ENCODE results near the gene AMZ1.
"Not testable (repeated sequence)": the region's sequence is repeated elsewhere in the genome, so short reads cannot be mapped to it uniquely, and the experiment has no call there.

The AMZ1 gene

DNA sequence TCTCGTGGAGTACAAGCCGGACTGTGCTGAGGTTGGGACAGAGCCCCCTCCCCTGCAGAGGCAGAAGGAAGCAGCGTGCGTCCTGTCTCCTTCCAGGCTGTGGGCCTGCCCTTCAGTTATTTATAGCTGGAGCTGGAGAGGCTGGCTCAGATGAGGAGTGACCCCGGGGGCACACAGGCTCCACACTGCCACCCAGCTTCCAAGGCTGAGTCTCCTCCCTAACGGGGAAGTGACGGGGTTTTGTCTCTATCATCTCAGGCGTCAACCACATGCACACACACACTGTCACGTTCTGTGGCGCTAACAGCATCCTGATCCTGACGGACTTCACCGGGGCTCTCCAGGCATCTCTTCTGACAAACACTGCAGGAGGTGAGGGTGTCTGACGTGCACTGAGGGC, 25.4 kb downstream of the AMZ1 start:
- DNase-seq (ENCODE audit: low spot score), result no peak

DNA sequence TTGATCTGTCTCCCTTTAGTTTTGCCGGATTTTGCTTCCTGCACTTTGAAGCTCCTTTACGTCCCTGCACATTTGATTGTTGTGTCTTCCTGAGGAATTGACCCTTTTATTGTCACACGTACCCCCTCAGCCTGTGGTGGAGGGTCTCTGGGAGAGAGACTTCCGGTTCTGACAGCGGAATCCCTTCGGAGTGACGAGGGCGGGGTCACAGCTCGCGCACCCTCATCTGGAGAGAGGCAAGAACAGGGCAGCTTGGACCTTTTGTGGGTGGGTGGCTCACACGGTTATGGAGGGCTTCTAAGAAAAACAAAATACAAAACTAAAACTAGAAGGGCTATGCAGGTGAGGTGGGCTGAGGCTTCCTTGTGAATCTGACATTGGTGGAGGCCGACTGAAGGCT, 26.0 kb downstream of the AMZ1 start:
- no peak for DNase-seq (ENCODE audit: low spot score)

DNA sequence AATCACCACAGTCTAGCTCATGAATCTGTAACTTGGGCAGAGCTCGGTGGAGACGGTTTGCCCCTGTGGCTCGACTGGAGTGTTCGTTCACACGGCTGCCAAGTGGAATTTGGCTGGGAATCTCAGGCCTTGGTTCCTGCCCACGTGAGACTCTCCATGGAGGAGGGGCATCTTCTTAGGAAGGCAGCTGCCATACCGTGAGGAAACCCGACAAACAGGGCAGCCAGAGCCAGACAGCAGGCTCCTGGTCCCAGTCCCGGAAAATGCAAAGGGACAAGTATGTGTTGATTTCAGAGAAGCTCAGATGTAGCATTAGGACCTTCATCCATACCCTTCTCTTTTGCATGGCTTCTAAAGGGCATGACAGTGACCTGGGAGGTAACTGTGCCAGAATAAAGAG, 26.6 kb downstream of the AMZ1 start:
- DNase-seq (ENCODE audit: low spot score), result peak; percentile 30

DNA sequence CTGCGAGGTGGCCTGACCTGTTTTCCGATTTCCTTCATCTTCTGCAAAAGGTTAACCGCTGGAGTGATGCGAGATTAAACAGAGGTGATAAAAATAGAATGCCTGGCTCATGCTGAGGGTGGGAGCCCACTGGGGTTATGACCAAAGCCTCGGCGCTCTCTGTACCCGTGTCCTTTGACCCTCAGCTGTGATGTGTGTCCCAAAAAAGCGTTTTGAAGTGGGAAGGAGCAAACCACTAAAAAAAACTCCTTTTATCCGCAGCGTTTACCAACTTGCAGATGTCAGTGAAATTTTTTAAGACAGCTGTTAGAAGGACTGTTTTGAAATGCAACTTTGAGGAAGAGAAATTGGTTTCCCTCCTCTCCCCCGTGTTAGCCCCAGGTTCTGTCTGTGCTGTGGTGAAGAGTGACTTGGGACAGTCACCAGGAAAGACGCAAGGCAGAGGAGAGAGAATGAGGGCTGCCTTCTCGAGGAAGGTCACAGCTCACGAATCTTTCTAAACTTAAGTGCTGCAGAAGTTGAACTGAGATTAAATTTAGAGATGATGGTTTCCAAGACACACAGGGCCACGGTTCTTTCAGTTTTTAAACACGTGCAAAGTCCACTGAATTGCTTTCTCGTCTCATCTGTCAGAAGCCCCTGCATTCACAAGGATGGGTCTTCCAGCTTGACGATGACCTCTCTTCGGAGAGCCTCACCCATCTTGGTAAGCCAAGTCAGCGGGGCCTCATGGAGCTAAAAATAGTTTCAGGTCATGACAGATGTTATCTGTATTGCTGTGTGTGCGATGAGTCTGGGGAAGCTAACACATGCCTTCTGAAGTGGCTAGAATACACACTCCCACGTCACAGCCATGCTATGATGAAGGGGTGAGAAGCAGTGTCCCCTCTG, 27.6 kb downstream of the AMZ1 start:
- DNase-seq (ENCODE audit: low spot score), result no peak

DNA sequence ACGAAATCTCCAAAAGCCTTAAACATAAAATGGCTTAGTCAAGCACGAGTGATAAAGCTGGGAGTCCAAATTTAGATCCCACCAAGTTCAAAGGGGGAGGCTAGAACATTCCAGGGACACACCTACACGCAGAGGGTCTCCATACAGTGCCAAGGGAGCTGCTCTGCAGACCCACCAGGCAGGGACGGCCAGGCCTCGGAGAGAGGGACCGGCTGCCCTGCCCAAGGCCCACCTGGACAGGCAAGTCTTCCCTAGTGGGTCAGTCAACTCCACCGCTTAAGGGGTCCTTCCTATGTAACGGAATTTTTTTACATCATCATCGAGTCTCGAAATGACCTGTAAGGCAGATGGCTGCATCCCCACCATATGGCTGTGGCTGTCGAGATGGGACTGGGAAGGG, 28.5 kb downstream of the AMZ1 start:
- DNase-seq (ENCODE audit: low spot score), result no peak

DNA sequence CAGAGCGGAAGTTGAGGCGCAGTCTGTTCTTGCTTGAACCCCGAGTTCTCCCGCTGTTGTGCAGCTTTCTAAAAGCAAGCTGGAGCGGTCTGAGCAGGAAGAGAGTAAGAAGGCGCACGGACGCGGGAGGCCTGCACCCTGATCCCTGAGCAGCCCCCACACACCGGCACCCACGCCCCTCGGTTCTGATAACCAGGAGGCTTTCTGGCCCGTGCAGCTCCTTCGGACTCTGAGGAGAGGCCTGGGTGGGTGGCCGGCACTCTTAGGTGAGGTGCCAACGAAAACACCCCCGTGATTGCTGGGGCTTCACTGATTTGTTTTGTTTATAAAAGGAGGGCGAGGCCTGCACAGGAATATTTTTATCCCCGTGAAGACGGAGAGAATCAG, 28.9 kb downstream of the AMZ1 start:
- no peak for DNase-seq (ENCODE audit: low spot score)

DNA sequence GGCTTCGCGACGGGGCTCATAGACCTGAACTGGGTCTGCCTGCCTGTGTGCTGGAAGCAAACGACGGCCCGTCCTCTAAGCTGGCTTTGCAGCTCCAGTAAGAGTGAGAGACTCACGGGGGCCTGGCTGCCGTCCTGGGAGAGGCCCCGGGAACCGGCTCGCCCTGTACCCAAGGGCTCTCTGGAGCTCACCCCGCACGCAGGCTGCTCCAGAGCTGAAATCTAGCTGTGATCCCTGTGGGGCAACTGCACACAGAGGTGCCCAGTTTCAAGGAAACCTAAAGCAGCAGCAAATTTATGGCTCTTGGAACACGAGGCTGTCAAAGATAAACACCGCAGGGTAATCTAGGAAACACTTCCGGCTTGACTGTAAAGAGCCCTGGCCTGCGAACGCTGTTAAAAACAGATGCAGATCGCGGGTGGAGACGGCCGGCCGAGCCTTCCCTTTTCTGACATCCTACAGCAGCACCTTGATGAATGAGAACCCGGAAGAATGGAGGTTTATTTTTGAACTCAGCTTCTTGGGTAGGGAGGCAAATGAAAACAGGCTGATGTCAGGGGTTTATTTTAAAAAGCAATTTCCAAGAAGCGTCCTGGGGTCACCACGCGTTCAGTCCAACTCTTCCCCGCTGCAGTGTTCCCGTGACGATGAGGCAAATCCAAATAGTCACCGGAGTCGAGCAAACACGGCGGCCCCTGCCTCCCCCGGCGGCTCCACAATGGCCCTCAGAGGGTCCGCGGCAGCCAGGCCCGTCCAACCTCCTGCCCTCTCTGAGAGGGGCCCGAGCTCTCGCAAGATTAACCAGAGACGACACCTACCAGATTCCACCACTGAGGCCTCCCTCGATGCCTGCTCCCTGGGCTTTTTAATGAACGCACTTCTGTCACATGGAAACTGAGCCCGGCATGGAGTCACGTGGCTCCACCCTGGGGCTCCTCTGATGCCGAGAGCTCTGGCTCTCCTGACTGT, 29.6 kb downstream of the AMZ1 start:
- no peak for DNase-seq (ENCODE audit: low spot score)

DNA sequence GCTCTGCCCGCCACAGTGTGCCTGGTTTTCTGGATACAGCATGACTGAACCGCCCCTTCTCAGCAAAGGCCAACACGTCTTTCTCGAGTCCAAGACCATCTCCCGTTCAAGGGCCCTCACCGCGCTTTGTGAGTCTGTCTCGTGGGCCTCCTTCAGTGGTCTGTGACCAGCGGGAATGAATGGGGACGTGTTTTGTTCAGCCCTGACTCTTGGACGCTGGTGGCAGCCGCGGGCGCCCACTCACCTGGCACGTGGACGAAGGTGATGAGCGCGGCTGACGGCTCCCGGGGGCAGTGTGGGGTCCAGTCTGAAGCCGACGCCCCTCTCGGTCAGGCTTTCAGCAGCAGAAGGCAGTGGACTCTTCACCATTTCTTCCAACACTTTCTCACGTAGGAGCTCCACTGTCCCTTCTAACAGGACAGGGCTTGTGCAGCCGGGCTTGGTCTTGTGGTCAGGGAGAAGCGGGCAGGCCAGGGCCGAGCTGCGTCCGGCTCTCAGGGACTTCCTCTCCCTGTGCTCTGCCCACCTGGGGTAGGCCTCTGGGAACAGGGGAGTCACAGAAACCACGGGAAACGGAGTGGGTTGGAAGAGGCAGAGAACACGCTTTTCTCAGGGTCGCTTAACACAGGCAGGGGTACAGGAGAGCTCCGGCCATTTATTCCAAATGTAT, 30.4 kb downstream of the AMZ1 start:
- DNase-seq (ENCODE audit: low spot score), result no peak

DNA sequence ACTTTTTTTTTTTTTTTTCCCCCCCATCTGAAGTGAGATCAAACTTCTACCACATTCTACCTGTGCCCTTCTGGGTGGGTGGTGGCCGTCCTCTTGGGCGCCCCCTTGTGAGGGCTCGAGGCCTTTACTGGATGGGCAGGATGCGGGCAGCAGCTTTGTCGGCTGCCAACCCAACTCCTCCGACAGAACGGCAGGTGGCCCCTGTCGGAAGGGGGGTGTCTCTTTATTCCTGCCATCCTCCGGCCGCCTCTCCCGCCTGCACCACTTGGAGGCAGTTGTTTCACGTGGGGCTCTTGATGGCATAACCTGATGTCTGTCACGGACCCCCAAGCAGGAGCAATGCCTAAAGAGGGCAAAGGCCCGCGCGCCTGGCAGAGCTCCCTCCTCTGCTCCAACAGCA, 31.0 kb downstream of the AMZ1 start:
- no peak for DNase-seq (ENCODE audit: low spot score)

DNA sequence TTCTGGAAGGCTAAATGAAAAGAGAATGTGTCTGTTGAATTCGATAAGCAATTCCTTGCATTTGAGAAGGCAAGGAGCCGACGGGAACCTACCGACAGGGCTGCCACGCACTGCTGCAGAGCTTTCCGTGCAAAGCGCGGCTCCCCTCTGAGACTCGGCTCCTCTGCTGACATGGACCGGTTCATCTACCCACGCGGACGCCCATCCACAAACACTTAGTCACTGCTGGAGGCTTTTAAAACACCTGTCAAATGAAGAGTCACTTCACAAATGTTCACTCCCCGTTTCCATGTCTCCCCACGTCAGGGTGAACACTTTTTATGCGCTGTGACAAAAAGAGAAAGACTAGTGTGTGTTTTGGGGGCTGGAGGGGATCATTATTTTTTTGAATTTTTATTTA, 32.0 kb downstream of the AMZ1 start:
- no peak for DNase-seq (ENCODE audit: low spot score)

DNA sequence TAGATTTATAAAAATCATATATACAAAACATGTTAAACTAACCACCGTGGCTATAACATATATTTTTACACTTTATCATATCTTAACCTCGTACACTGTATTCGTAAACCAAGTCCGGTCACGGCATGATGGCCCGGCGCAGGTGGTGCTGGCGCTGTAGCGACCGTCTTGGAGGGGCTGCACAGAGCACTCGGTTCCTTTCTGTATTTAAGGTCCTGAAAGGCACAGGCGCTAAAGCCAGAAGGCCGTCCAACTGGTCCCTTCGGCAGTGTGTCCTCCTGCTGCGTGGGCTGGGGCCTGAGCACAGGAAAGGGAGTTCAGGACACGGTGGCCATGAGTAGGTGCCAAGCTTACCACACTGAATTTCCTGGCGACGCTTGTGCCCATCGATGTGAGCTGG, 33.8 kb downstream of the AMZ1 start:
- DNase-seq (ENCODE audit: low spot score), result no peak

DNA sequence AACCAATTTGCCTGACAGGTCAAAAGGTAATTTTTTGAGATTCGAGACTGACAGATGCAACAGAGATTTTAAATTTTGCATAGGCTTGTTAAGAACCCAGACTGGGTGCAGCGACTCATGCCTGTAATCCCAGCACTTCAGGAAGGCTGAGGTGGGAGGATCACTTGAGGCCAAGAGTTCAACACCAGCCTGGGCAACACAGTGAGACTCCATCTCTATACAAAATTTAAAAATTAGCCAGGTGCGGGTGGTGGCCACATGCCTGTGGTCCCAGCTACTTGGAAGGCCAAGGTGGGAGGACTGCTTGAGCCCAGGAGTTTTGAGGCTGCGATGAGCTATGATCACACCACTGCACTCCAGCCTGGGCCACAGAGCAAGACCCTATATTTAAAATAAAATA, 34.6 kb downstream of the AMZ1 start:
- DNase-seq (ENCODE audit: low spot score), result no peak

DNA sequence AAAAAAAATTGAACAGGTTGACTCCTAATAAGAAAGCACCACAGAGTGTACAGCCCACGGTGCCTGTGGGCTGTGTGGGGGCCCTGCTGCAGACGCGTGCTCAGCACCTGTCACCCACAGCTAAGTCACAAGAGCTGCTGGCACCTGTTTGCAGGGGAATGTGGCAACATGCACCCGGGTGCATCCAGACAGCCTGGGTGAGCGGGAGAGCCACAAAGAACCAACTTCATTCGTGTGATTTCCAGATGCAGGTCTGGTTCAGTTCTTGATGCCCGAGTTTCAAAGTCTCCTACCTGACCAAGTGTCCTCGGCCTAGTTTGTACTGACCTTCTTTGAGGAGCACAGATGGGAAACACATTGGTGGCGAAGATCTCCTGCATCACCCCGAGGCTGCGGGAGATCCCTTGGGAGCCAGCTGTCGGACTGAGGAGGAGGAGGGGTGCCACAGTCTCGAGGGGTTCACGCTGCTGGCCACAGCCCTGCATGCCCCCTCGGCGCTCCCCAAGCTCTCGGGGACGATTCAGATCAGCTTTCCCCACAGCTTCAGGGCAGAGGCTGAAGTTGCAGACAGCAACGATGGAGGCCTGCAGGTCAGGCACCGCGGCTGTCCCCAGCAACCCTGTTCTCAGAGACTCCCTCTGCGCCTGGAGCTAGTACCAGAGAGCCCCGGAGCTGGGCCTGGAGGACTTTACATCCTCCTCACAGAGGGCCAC, 35.3 kb downstream of the AMZ1 start:
- no peak for DNase-seq (ENCODE audit: low spot score)

DNA sequence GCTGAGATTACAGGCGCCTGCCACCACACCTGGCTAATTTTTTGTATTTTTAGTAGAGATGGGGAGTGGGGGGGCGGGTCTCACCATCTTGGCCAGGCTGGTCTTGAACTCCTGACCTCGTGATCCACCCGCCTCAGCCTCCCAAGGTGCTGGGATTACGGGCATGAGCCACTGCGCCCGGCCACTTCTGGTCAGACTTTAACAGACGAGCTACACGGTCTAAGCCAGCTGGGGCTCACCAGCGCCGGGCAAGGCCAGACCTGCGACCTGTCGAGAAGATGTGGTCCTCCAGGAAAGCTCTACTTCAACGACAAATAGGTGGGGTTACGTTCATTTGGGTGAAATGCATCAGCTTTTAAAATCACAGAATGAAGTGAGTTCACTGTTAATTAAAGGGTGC, 36.0 kb downstream of the AMZ1 start:
- DNase-seq (ENCODE audit: low spot score), result not testable (repeated sequence)

DNA sequence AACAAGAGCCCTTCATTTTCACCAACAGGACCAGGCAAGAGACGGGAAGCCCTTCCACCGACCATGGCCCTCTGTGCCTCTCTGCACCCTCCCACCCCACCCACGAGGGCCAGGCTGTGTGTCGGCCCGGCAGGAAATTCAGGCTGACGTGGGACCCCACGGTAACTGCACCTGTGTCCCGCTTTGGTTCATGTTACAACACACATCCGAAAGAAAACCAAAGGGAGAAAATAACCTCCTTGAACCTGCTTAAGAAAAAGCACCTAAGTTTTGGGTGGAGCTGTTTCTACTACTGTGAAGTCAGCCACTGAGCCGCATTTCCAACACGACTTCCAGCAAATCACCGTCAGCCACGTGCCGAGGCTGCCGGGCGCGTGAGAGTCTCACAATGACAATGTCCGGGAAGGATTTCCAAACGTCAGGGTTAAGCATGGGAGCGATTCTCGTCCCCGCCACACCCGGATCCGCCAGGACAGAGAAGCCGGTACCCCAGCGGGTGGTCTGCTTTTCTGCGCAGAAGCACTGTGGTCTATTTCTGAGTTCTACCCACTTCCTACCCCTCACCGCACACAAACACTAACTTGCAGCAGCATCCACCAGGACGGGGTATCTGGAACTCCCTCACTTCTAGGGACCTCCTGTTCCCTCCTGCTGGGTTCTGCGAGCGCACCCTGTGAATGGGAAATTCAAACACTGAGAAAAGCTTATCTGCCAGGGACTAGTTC, 36.6 kb downstream of the AMZ1 start:
- no peak for DNase-seq (ENCODE audit: low spot score)

DNA sequence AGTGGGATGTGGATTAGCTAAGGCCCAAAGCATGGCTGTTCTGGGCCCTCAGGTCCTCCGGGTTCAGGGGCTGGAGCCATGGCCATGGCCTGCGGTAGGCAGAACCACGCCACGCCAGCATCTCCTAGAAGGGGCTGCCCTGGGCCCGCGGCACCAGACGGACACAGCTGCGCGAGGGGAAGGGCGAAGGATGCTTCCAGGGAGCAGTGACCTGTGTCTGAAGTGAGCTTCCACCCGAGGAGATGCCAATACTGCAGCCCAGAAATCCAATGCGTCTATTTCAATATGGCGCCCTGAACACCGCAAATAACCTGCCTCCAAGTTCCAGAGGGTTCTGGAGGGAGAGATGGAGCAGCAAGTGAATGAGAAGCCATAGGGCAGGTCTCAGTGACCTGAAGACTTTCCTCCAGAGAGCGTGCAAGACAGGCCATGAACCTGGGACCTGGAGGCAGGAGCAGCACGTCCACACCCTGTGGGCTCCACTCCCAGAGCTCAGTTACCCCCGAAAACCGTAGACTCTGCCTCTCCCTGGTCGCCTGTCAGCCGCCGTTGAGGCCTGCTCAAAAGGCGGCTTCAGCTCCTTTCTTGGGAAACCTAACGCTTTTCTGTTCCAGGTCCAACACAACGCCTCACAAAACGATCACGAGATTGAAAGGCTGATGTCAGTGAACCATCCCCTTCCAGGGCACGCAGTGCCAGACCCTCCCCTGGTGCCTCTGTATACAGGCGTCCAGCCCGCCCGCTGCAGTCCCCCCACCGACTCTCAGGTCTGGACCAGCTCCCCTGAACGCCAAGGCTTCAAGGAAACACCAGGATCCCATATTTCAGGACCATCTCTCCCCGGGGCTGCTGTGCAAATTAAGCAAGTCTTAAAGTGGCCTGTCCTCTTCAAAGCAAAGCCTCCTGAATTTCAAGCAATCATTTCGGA, 37.4 kb downstream of the AMZ1 start:
- DNase-seq (ENCODE audit: low spot score), result no peak

DNA sequence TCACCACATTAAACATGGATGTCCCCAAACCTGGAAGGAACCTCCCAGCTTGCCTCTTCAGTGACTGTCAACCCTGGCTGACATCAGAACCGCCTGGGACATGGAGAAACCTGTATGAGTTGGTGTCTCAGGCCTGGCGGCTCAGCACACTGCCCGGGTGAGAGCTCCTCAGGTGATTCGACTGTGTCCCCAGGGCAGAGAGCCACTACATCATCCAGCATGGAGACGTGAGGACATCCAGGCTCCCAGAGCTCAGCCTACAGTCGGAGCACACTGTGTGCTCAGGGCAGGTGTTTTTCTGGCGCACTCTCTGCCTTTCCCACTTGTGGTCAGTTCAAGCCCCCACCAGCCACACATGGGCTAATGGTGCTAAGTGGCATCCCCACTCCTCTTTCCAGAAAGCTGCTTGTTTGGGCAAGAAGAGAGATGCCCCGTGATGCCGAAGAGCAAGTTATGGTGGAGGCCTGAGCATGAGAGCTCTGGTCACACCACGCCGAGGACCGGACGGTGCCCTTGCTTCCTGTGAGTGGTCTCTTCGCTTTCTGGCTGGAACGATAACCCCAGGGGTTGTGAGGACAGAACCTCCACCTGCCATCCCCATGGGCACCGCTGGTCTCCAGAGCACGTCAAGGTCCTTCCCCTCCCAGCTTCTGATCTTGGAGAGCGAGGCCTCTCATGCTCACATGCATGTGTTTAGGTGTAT, 38.5 kb downstream of the AMZ1 start:
- no peak for DNase-seq (ENCODE audit: low spot score)

DNA sequence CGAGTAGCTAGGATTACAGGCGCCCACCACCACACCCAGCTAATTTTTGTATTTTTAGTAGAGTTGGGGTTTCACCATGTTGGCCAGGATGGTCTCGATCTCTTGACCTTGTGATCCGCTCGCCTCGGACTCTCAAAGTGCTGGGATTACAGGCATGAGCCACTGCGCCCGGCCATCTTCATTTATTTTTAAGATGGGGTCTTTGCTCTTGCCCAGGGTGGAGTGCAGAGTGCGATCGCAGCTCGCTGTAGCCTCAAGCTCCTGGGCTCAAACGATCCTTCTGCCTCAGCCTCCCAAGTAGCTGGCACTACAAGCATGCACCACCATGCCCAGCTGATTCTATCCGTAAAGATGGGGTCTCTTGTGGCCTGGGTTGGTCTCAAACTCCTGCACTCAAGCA, 39.2 kb downstream of the AMZ1 start:
- DNase-seq (ENCODE audit: low spot score), result not testable (repeated sequence)

DNA sequence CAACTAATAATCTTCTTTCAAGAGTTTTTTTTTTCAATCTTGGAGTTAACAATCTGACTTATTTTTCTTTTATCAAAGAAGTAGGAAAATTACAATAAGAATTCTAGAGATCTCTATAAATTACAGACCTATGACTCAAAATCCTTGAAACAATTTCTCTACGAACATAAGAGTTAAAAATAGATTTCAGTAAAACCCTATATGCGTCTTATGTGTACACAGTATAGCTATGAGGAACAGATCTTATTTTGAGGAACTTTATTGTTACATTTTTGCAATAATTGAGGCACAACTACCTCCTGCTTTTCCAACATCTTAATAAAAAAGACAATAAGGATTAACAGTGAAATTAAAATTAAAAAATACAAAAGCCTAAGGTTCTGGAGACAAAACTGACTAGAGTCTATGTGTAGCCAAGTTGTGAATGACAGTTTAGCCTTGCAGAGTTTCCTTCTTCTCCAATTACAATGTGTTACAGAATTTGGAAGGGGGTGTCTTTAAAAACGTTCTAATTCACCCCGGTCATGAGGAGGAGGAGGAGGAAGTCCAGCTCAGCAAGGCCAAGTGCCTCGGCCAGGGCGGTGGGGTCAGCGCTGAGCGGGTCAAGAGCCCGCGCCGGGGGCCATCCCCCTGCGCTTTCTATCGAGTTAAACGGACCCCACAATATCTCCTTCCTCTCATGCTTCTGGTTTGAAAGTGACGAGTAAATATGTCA, 40.5 kb downstream of the AMZ1 start:
- no peak for DNase-seq (ENCODE audit: low spot score)

Data from cerebellar cortex (tissue), 1 donor.